Mesothelial cell of epicardium (in vitro differentiated cells): Measurements from ENCODE around the gene FBN1. TPM values are rescaled to one million over a fixed set of nuclear protein-coding genes. Genes with fewer than 3 reads are reported as not detected.

Source experiments
- DNase-seq, 2 experiments: peaks; one replicate each; pipeline ENCODE4 v3.0.0; 2021; ENCODE audit warnings: low spot score in 2 of 2; ENCODE audit not compliant: unreplicated experiment in 2 of 2
- H3K27ac Mint-ChIP-seq: 2 replicates; pipeline ENCODE4 v1.8.0; 2021; ENCODE audit warnings: mixed read lengths
- H3K27me3 Mint-ChIP-seq: 2 replicates; pipeline ENCODE4 v1.8.0; 2021; ENCODE audit warnings: low read depth, mixed read lengths
- H3K36me3 Mint-ChIP-seq: 2 replicates; pipeline ENCODE4 v1.8.0; 2021; ENCODE audit warnings: mixed read lengths
- H3K4me1 Mint-ChIP-seq: 2 replicates; pipeline ENCODE4 v1.8.0; 2021; ENCODE audit warnings: mixed read lengths
- H3K4me3 Mint-ChIP-seq: 2 replicates; pipeline ENCODE4 v1.8.0; 2021; ENCODE audit warnings: mild to moderate bottlenecking, moderate library complexity, mixed read lengths
- H3K9me3 Mint-ChIP-seq: 2 replicates; pipeline ENCODE4 v1.8.0; 2021; ENCODE audit warnings: mixed read lengths
- total RNA-seq: library from RNA; stranded (reverse); gene quantifications from 3 replicates; pipeline ENCODE4 v1.2.1, GENCODE V29; 2021
- TF ChIP-seq, protein P1 (sequence below): fragments of 200-600 bp; sonication (generic); IDR thresholded peaks from one replicate; pipeline ENCODE4 v1.5.0; 2021; ENCODE audit warnings: antibody characterized with exemption; ENCODE audit not compliant: unreplicated experiment

The FBN1 gene
- total RNA-seq, 1 donor from 2014 or later: 67.9 TPM

DNA sequence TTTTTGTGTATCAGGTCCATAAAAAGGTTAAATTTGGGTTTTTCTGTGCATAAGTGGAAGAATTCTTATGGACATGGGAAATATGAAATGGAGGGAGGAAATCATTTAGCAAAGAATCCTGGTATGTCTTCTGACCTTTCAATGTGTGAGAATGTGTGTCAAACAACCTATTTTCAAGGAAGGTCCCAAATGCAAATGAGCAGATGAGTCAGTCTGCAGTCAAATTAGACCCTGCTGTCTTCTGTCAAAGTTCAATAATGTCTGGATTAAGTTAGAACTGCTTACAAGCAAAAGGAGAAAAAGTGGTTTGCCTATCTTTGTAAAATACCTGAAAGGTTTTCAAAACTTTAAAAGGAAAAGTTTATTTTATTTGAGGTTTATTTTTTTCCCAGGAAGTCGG lies 15.3 kb downstream of the FBN1 start:
- no peak overlapping the region for H3K4me3 Mint-ChIP-seq
- H3K27me3 Mint-ChIP-seq: no peaks in the 10 kb centered on the region
- H3K27ac Mint-ChIP-seq: no peak overlapping the region
- no peaks in the 10 kb centered on the region for H3K36me3 Mint-ChIP-seq
- no peak for DNase-seq
- TF ChIP-seq, protein P1, sequence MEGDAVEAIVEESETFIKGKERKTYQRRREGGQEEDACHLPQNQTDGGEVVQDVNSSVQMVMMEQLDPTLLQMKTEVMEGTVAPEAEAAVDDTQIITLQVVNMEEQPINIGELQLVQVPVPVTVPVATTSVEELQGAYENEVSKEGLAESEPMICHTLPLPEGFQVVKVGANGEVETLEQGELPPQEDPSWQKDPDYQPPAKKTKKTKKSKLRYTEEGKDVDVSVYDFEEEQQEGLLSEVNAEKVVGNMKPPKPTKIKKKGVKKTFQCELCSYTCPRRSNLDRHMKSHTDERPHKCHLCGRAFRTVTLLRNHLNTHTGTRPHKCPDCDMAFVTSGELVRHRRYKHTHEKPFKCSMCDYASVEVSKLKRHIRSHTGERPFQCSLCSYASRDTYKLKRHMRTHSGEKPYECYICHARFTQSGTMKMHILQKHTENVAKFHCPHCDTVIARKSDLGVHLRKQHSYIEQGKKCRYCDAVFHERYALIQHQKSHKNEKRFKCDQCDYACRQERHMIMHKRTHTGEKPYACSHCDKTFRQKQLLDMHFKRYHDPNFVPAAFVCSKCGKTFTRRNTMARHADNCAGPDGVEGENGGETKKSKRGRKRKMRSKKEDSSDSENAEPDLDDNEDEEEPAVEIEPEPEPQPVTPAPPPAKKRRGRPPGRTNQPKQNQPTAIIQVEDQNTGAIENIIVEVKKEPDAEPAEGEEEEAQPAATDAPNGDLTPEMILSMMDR: no peak
- peaks cover 11% of the 10 kb centered on the region for H3K4me1 Mint-ChIP-seq
- H3K9me3 Mint-ChIP-seq: no peaks in the 10 kb centered on the region

DNA sequence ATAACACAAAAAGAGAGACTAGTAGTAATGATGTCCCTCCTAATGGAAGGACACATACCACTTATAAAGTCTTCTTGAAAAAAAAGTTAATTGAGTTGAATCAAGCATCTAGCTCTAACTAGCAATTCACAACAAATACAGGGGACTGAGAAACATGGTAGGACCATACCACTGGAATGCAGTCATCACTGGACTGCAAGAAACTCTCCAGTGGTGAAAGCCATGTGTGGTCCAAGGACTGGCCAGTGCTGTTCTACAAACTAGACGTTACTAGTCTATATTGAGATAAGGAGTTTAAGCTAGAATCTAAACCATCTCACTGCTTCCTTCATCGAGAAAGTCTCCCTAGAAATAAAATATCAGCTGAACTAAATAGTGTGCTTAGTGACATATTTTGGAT lies 16.7 kb downstream of the FBN1 start:
- Mint-ChIP-seq H3K27ac (no peak overlapping the region), H3K9me3 (no peaks in the 10 kb centered on the region), H3K36me3 (no peaks in the 10 kb centered on the region), H3K4me1 (peaks cover under 1% of the 10 kb centered on the region), H3K4me3 (no peak overlapping the region), H3K27me3 (no peaks in the 10 kb centered on the region)
- TF ChIP-seq, protein P1: no peak
- no peak for DNase-seq

DNA sequence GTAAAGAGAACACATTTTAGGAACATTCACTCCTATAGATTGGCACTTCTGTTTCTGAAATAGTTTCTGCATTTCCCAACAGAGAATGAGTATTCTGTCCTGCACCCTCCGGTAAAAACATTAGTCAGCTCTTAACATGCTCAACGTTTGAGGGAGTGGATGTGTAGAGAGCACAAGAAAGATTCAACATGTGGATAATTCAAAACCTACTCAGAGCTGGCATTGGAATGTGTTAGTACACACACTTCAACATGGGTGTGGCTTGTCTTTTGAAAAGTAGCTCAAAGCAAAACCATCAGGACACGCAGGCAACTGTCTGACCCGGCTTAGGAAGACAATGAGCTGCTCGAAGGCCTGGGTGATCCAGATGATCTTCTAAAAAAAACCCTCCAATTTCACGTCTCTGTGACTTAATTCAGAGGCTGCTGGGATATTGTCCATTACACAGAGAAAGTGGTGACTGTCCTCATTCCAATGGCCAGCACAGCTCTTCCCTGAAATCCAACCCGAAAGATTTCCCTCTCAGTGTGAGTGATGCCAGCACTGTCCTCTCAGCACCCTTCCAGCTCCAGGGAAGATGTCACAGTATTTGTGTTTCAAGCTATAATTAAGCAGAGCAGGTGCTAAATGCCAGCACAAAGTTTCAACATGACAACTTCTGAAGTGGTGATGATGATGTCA lies 18.1 kb downstream of the FBN1 start:
- Mint-ChIP-seq H3K4me3 (no peak overlapping the region), H3K27me3 (no peaks in the 10 kb centered on the region), H3K9me3 (no peaks in the 10 kb centered on the region), H3K27ac (no peak overlapping the region), H3K4me1 (no peaks in the 10 kb centered on the region), H3K36me3 (no peaks in the 10 kb centered on the region)
- DNase-seq: no peak
- TF ChIP-seq, protein P1: no peak

DNA sequence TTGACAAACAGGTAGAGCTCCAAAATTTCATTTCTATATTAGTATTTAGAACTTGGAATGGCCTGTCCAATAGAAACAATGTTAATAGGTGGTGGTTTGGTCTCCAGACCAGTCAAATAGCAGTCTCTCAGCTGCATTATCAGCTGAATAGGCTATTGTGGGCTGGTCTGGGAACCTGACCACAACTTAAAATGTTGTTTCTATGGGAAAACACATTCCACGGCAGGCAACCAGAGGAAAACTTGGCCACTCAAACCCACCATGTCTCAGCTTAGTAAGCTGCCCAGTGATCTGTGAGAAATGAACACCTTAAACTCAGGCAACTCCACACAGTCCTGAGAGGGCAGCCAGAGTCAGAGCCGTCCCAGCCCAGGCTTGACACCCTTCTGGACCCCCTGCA lies 20.4 kb downstream of the FBN1 start:
- DNase-seq: no peak
- no peaks in the 10 kb centered on the region for H3K27me3 Mint-ChIP-seq
- no peaks in the 10 kb centered on the region for H3K4me1 Mint-ChIP-seq
- TF ChIP-seq, protein P1: no peak
- H3K9me3 Mint-ChIP-seq: no peaks in the 10 kb centered on the region
- H3K4me3 Mint-ChIP-seq: no peak overlapping the region
- H3K36me3 Mint-ChIP-seq: no peaks in the 10 kb centered on the region
- no peak overlapping the region for H3K27ac Mint-ChIP-seq

DNA sequence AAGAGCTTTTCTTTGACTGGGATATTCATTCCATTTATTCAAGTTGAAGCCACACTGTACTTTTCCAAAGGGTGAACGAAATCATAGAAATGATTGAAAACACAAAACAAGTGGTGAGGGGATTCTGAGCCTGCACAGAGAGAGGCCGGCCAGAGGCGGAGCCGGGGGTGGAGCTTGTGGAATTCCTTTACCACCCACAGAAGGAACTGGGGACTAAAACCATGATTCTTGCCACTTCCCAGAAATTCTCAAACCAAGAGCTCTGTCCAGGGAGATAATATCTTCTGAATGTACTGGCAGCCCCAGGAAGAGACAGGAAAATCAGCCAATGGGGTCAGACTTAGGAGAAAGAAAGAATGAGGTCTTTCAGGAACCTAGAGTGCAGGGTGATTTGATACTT lies 20.8 kb downstream of the FBN1 start:
- Mint-ChIP-seq H3K4me1 (no peaks in the 10 kb centered on the region), H3K4me3 (no peak overlapping the region), H3K9me3 (no peaks in the 10 kb centered on the region), H3K36me3 (no peaks in the 10 kb centered on the region), H3K27me3 (no peaks in the 10 kb centered on the region), H3K27ac (no peak overlapping the region)
- DNase-seq: no peak
- TF ChIP-seq, protein P1: no peak

DNA sequence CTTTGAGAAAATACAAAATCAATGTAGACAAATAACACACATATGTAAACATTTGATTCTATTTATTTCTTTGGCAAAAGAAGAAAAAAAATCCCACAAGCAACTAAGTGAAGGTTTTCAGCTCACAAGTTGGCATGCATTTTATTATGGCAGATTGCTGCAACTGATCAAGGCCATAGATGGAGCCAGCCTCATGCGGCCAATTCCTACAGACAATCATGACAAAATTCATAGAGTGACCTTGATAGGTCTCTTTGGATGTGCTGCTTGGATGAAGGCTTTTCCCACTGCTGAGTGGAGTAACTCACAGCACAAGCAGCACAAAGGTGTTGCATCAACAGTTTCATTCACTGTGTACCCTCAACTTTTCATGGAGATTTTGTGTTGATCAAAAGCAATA lies 22.1 kb downstream of the FBN1 start:
- Mint-ChIP-seq H3K4me1 (no peaks in the 10 kb centered on the region), H3K27me3 (no peaks in the 10 kb centered on the region), H3K36me3 (no peaks in the 10 kb centered on the region), H3K27ac (no peak overlapping the region), H3K9me3 (no peaks in the 10 kb centered on the region), H3K4me3 (no peak overlapping the region)
- no peak for DNase-seq
- TF ChIP-seq, protein P1: no peak
